HG02870 (cell line): ENCODE results near the gene NPHP4.

Experiments used
- ATAC-seq: cut with Tn5 transposase; IDR thresholded peaks from one replicate; pipeline ENCODE4 v1.9.1; 2021; ENCODE audit warnings: mild to moderate bottlenecking, moderate library complexity; ENCODE audit not compliant: unreplicated experiment

NPHP4 gene

GRCh38 chr1:5839161-5839880 is 152.9 kb downstream of the NPHP4 start:
- ATAC-seq, result no peak

DNA sequence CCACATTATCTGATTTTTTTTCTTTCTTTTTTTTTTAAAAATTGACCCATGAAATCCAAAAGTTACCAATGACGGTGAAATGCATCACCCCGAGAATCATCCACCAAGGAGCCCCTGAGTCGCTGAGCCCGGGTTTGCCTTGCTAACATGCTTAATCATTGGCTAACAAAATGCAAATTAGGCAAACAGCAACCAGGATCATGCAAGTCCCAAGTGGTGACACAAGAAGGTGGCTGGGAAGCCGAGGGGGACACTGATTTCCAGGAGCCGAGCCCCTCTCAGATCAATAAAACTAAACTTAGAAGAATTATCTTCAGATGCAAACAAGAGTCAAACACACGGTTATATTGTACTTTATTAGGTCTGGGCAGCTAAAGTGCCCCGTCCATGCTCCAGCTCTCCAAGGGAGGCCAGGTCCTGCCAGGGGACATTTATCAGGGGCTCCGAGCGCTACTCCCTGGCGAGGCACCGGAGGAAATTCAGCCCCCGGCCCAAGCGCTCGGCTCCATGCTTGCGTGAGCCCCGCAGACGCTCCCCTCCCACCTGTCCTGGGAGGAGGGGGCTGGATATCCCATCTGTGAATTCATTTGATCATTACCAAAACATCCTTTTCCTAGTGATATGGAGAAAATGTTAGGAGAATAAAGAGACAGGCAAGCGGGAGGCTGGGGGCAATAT is 154.1 kb downstream of the NPHP4 start:
- no peak for ATAC-seq

DNA sequence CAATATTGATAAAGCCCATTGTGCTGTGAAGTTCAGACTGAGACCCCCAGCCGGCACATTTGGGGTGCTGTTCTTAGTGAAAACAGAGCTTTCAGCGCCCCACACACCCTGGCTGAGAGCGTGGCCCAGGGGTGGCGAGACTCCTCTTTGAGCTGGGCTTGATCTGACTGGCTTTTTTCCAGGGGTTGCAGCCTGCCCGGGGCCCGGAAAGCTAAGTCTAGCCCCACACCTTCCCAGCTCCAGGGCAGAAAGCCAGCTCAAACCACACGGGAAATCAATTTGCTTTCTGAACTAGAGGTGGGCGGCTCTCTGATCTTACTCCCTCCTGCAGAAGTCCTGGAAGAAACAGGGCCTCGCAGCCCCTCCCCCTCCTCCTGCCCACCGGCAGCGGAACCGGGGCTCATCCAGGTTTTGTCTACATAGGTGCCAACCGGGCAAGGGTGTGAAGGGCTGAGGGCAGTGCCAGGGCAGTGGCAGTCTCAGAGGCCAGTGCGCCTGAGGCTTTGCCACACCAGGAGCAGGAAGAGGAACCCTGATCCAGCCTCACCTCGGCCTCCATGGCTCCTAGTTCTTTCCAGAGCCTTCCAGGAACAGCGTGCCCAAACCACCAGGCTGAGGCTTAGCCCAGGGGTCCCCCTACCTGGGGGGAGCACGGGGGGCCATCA is 155.3 kb downstream of the NPHP4 start:
- no peak for ATAC-seq

DNA sequence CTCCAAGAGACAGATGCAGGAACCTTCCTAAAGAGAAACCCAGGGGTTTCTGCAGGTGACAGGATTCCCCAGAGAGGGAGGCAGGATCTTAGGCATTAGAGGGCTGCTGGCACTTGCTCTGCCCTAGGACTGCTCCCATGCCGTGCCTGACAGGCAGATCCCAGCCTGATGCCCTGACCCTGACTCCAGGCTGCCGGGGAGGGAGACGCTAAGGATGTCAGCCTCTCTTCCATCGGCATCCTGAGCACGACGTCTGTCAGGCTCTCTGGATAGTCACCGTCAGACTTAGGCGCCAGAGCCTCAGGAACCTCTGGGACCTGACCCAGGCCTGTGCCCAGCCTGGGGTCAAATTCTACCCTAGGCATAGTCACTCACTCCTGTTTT is 157.1 kb downstream of the NPHP4 start:
- no peak for ATAC-seq

DNA sequence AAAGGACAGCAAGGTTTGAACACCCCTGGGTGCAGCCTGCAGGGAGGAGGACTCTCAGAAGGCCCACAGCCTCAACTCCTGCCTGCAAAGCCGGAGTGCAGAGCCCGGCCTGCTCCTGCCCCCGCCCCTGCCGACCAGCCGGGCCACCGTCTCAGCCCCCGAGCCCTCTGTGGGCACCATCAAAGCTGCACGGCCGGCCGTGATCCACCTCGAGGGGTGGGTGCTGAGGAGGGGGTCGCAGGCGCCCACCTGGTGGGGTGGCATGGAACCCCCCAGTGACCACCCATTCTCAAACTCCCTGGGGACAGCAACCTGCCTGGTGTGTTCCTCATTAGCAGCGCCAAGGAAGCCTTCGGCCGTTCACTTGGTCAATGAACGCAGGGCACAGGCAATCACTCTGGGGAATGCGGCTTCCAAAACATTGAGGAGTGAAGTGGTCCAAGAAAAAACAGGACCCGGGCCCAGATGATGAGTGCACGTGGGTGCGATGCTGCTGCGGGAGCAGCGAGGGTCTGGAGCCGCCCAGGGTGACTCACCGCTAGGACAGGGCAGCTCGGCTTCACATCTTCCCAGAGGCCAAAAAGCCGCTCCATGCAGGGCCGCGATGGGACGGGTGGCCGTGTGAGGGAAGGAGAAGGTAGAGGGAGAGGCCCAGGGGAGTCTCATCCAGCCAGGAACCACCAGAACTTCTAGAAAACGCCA is 157.6 kb downstream of the NPHP4 start:
- no peak for ATAC-seq

DNA sequence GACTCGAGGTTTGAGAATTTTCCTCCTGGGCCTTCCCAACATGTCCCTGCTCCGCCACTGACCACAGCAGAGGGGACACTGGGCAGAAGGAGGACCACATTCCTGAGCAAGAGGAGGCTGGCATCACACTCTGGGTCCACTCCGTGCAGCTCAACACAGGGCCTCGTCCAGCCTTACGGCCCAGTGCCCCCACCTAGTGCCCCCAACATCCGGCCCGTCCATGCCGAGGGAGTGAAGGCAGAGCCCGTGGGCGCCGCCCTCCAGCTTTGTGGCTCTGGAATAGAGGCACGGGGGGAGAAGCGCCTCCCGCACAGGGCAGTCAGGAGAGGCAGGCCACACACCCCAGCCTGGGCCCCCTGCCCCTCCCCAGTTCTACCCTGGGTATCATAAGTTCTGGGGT is 158.3 kb downstream of the NPHP4 start:
- no peak for ATAC-seq

- no peak for ATAC-seq
Observed at GRCh38 chr1:5832916-5833895, 159.0 kb downstream of the NPHP4 start.

- no peak for ATAC-seq
Observed at GRCh38 chr1:5831600-5832335, 160.5 kb downstream of the NPHP4 start.

- ATAC-seq, result no peak
Observed at GRCh38 chr1:5830771-5831599, 161.2 kb downstream of the NPHP4 start.

GRCh38 chr1:5829414-5829813 is 162.8 kb downstream of the NPHP4 start:
- ATAC-seq, result no peak

DNA sequence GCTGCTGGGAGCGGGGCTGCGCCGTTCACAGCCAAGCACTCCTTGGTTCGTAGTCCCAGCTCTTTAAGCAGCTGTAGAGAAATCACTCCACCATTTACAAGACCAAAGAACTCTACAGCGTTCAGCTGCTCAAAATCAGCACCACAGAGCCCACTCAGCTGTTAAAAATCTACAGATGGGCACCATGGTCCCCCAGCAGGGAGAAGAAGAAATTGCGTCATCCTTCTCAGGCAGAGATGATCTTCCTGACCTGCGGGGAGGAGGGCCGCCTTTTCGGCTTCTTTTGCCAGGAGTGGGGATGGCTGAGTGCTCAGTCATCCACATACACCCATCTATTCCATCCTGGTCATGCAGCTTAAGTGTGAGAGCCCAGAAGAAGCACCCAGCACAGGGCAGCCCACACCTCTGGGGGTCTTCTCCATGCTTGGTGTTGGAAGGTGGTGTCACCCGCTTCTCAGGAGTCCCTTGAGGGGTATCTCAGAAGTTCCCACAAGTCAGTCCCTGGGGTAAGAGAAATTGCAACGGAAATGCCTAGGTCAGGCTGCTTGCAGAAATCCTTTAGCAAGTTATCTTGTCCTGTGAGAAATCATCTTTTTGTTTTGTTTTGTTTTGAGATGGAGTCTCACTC is 163.8 kb downstream of the NPHP4 start:
- no peak for ATAC-seq

- ATAC-seq, result no peak
Observed at GRCh38 chr1:5827516-5827915, 164.7 kb downstream of the NPHP4 start.

GRCh38 chr1:5826601-5827000 is 165.6 kb downstream of the NPHP4 start:
- no peak for ATAC-seq

DNA sequence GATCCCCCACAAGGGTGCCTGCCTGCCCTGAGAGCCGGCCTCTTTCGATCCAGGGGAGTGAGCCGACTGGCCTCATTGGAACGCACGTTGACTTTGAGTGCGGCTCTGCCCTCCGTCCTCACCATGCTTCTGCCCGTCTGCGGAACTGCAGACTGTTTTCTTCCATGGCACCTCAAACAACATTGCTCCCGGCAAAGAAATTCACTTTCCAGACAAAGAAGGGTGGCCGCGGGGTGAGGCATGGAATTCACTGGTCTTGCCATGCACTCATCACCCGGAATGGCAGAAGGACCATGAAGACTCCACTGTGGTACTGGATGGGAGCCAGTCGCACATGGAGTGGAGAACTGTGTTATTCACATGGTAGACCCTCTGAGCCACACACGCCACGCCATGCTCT is 169.5 kb downstream of the NPHP4 start:
- no peak for ATAC-seq

DNA sequence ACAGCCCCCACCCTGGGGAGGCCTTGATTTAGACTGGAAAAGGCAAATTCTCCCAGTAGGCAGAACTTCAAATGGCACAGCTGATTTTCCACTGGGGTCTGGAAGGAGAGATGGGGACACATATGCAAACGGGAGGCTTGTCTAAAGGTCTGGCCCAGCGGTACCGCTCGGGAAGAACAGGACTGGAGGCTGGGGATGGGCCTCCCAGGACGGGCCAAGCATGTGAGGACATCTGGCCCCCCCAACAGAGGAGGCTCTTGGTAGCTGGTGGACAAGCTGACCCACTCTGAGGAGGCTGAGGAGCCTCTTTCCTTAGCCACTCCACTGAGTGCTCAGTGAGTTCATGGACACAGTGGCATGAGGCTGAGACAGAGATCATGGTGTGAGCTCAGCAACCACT is 170.0 kb downstream of the NPHP4 start:
- no peak for ATAC-seq

DNA sequence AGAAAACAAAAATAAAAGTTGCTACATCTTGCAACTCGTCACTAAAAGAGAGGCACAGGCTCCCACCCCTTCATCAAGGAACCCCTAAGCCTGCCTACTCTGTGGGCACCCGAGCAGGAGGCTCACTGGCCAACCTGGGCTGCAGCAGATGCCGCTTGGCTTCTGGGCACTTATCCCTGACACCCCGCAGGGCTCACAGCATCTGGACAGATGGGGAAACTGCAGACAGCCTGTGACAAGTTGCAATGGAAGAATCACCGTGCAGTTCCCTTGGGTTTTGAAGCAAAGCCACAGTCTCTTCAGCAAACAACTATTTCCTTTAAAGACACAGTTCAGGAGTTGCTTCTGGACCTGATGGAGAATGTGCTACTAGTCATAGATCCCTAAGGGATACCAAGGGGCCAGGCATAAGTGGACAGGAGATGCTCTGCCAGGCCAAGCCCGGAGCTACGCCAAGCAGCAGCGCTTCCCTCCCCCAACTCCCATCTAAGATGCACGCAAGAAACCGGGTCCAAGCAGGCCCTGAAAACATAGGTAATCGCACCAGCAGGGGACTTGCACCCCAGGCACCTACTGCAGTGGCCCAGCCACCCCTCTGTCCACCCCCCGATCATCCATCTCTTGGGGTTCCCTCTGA is 170.6 kb downstream of the NPHP4 start:
- ATAC-seq, result no peak

- no peak for ATAC-seq
Observed at GRCh38 chr1:5820026-5820421, 172.2 kb downstream of the NPHP4 start.
